NOMO-1 (cell line): ENCODE measurements around the gene MPG.
"Not testable (repeated sequence)": the region's sequence is repeated elsewhere in the genome, so short reads cannot be mapped to it uniquely, and the experiment has no call there.

Experiments used
- DNase-seq, 2 experiments: peaks; one replicate each; lab custom pipeline; 2025; ENCODE audit not compliant: unreplicated experiment in 2 of 2; lab: John Stamatoyannopoulos, UW

MPG gene

GRCh38 chr16:77807-78443 is at the start of gene MPG:
MPG (plus strand) TSS chr16:78225; CDS start chr16:78310, 85 bp downstream.
- DNase-seq, result peak; percentile 55 to 58

GRCh38 chr16:30627-31026 is 47.4 kb upstream of the MPG start:
- DNase-seq, result not testable (repeated sequence)

GRCh38 chr16:33154-33876 is 44.7 kb upstream of the MPG start:
- DNase-seq, result not testable (repeated sequence)

GRCh38 chr16:33877-34647 is 44.0 kb upstream of the MPG start:
- no peak for DNase-seq

- DNase-seq, result no peak
Measured at GRCh38 chr16:34648-34987, 43.4 kb upstream of the MPG start.

GRCh38 chr16:35011-35677 is 42.9 kb upstream of the MPG start:
- peak; percentile 70 to 87 for DNase-seq

GRCh38 chr16:35678-36305 is 42.2 kb upstream of the MPG start:
- no peak for DNase-seq

- no peak for DNase-seq
Measured at GRCh38 chr16:36336-36984, 41.6 kb upstream of the MPG start.

GRCh38 chr16:37511-37910 is 40.5 kb upstream of the MPG start:
- DNase-seq, result peak; percentile 14 to 58

GRCh38 chr16:38206-38605 is 39.8 kb upstream of the MPG start:
- DNase-seq, result not testable (repeated sequence)

GRCh38 chr16:38941-39892 is 38.8 kb upstream of the MPG start:
- peak; percentile 50 to 72 for DNase-seq

GRCh38 chr16:41439-42068 is 36.5 kb upstream of the MPG start:
- DNase-seq, result no peak

- DNase-seq, result no peak
Measured at GRCh38 chr16:42069-42457, 36.0 kb upstream of the MPG start.

- no peak for DNase-seq
Measured at GRCh38 chr16:42691-43090, 35.3 kb upstream of the MPG start.

- no peak for DNase-seq
Measured at GRCh38 chr16:43294-43693, 34.7 kb upstream of the MPG start.

- no peak for DNase-seq
Measured at GRCh38 chr16:44655-45054, 33.4 kb upstream of the MPG start.

GRCh38 chr16:45454-45853 is 32.6 kb upstream of the MPG start:
- DNase-seq, result no peak

- not testable (repeated sequence) for DNase-seq
Measured at GRCh38 chr16:46510-46909, 31.5 kb upstream of the MPG start.

GRCh38 chr16:47234-47633 is 30.8 kb upstream of the MPG start:
- DNase-seq, result no peak
